Type B pancreatic cell (in vitro differentiated cells): Measurements from ENCODE around the gene IP6K1. TPM values are rescaled to one million over a fixed set of nuclear protein-coding genes. Genes with fewer than 3 reads are reported as not detected.
A peak's percentile ranks its signal among the peaks of the same experiment; 100 is the strongest.

Source experiments
- DNase-seq: peaks from one replicate; pipeline ENCODE4 v3.0.0; 2021; ENCODE audit warnings: mixed read lengths; ENCODE audit not compliant: unreplicated experiment; ENCODE audit errors: extremely low spot score
- H3K27ac Mint-ChIP-seq: 2 replicates; pipeline ENCODE4 v1.8.0; 2021; ENCODE audit warnings: mild to moderate bottlenecking, mixed read lengths
- H3K27me3 Mint-ChIP-seq: 2 replicates; pipeline ENCODE4 v1.8.0; 2021; ENCODE audit warnings: mixed read lengths
- H3K36me3 Mint-ChIP-seq: 2 replicates; pipeline ENCODE4 v1.8.0; 2021; ENCODE audit warnings: mixed read lengths
- H3K4me1 Mint-ChIP-seq: one replicate; pipeline ENCODE4 v1.8.0; 2021; ENCODE audit warnings: mixed read lengths; ENCODE audit not compliant: unreplicated experiment
- H3K4me3 Mint-ChIP-seq: 2 replicates; pipeline ENCODE4 v1.8.0; 2021; ENCODE audit warnings: mild to moderate bottlenecking, mixed read lengths
- H3K9me3 Mint-ChIP-seq: 2 replicates; pipeline ENCODE4 v1.8.0; 2021; ENCODE audit warnings: mixed read lengths
- CTCF ChIP-seq: fragments of 200-600 bp; sonication (generic); conservative IDR thresholded peaks from 2 replicates; pipeline ENCODE4 v1.5.0; 2021; ENCODE audit warnings: antibody characterized with exemption, mild to moderate bottlenecking
- total RNA-seq: library from RNA; stranded (reverse); gene quantifications from 2 replicates; pipeline ENCODE4 v1.2.1, GENCODE V29; 2021; ENCODE audit warnings: low replicate concordance

Gene IP6K1
- total RNA-seq, 1 donor from 2014 or later, result 42.5 TPM

- no peaks in the 10 kb centered on the region for H3K9me3 Mint-ChIP-seq
- H3K36me3 Mint-ChIP-seq, result peaks cover 3% of the 10 kb centered on the region
- H3K4me3 Mint-ChIP-seq, result peak overlapping the region; percentile 95
- peaks cover 13% of the 10 kb centered on the region for H3K4me1 Mint-ChIP-seq
- no peak for TF ChIP-seq CTCF
- H3K27me3 Mint-ChIP-seq, result no peaks in the 10 kb centered on the region
- DNase-seq, result peak; percentile 70
- peak overlapping the region; percentile 98 for H3K27ac Mint-ChIP-seq
Measured at GRCh38 chr3:49723296-49723627, 63.1 kb downstream of the IP6K1 start.

GRCh38 chr3:49722896-49723295, 63.4 kb downstream of the IP6K1 start:
- TF ChIP-seq CTCF, result no peak
- peaks cover 3% of the 10 kb centered on the region for H3K36me3 Mint-ChIP-seq
- peaks cover 13% of the 10 kb centered on the region for H3K4me1 Mint-ChIP-seq
- H3K27ac Mint-ChIP-seq, result peak overlapping the region; percentile 98
- DNase-seq, result peak; percentile 70
- no peaks in the 10 kb centered on the region for H3K9me3 Mint-ChIP-seq
- no peaks in the 10 kb centered on the region for H3K27me3 Mint-ChIP-seq
- peak overlapping the region; percentile 95 for H3K4me3 Mint-ChIP-seq

- Mint-ChIP-seq H3K27ac (peak overlapping the region; percentile 98), H3K4me1 (peaks cover 13% of the 10 kb centered on the region), H3K36me3 (peaks cover 3% of the 10 kb centered on the region), H3K9me3 (no peaks in the 10 kb centered on the region), H3K4me3 (peak overlapping the region; percentile 95), H3K27me3 (no peaks in the 10 kb centered on the region)
- DNase-seq, result peak; percentile 53
- TF ChIP-seq CTCF, result no peak
Measured at GRCh38 chr3:49721896-49722781, 64.2 kb downstream of the IP6K1 start.

GRCh38 chr3:49721596-49721895, 64.8 kb downstream of the IP6K1 start:
- H3K4me3 Mint-ChIP-seq, result no peak overlapping the region
- H3K27ac Mint-ChIP-seq, result no peak overlapping the region
- no peaks in the 10 kb centered on the region for H3K27me3 Mint-ChIP-seq
- peaks cover 3% of the 10 kb centered on the region for H3K36me3 Mint-ChIP-seq
- no peak for DNase-seq
- TF ChIP-seq CTCF, result no peak
- H3K4me1 Mint-ChIP-seq, result peaks cover 13% of the 10 kb centered on the region
- no peaks in the 10 kb centered on the region for H3K9me3 Mint-ChIP-seq

GRCh38 chr3:49720855-49721595, 65.3 kb downstream of the IP6K1 start:
- no peak for TF ChIP-seq CTCF
- DNase-seq, result no peak
- peak overlapping the region; percentile 56 for H3K4me3 Mint-ChIP-seq

More at GRCh38 chr3:49720855-49721595, 65.3 kb downstream of the IP6K1 start:
- Mint-ChIP-seq H3K27me3 (no peaks in the 10 kb centered on the region), H3K27ac (peak overlapping the region; percentile 55), H3K4me1 (peaks cover 13% of the 10 kb centered on the region), H3K36me3 (peaks cover 3% of the 10 kb centered on the region), H3K9me3 (no peaks in the 10 kb centered on the region)
